Measurements from ENCODE around the gene APOA5. TPM values are rescaled to one million over a fixed set of nuclear protein-coding genes. Genes with fewer than 3 reads are reported as not detected.
A peak's percentile ranks its signal among the peaks of the same experiment; 100 is the strongest.
"Not testable (repeated sequence)": the region's sequence is repeated elsewhere in the genome, so short reads cannot be mapped to it uniquely, and the experiment has no call there.

APOA5 gene
- polyA plus RNA-seq, 4 donors = not detected

DNA sequence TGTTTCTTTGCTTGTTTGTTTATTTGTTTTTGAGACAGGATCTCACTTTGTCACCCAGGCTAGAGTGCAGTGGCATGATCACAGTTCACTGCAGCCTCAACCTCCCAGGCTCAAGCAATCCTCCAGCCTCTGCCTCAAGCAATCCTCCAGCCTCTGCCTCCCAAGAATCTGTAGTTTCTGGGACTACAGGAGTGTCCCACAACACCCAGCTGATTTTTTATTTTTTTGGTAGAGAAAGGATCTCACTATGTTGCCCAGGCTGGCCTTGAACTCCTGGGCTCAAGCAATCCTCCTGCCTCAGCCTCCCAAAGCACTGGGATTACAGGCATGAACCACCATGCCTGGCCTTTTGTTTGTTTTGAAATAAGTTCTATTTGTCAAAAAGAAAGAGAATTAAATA lies 10.0 kb upstream of the APOA5 start:
- DNase-seq (ENCODE audit: low read depth in 4 of 4, low spot score in 3 of 4) = not testable (repeated sequence)

- DNase-seq (ENCODE audit: low read depth in 4 of 4, low spot score in 3 of 4) = no peak
Measured at GRCh38 chr11:116800610-116801009, 8.9 kb upstream of the APOA5 start.

- no peak for DNase-seq (ENCODE audit: low read depth in 4 of 4, low spot score in 3 of 4)
Measured at GRCh38 chr11:116798368-116798767, 6.7 kb upstream of the APOA5 start.

DNA sequence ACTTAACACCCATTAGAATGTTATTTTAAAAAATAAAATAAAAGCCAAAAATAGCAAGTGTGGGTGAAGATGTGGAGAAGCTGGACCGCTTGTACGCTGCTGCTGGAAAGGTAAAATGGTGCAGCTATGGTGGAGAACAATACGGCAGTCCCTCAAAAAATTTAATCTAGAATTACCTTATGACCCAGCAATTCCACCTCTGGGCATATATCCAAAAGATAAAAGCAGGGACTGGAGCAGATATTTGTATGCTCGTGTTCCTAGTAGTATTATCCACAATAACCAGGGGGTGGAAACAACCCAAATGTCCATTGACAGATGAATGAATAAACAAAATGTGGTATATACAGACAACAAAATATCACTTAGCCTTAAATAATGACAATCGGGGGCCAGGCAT lies 6.1 kb upstream of the APOA5 start:
- DNase-seq (ENCODE audit: low read depth in 4 of 4, low spot score in 3 of 4) = no peak

- DNase-seq (ENCODE audit: low read depth in 4 of 4, low spot score in 3 of 4) = no peak
Measured at GRCh38 chr11:116796548-116796947, 4.9 kb upstream of the APOA5 start.

GRCh38 chr11:116794851-116795250 lies 3.2 kb upstream of the APOA5 start:
- no peak for DNase-seq (ENCODE audit: low read depth in 4 of 4, low spot score in 3 of 4)

- no peak for DNase-seq (ENCODE audit: low read depth in 4 of 4, low spot score in 3 of 4)
Measured at GRCh38 chr11:116793772-116794097, 2.1 kb upstream of the APOA5 start.

DNA sequence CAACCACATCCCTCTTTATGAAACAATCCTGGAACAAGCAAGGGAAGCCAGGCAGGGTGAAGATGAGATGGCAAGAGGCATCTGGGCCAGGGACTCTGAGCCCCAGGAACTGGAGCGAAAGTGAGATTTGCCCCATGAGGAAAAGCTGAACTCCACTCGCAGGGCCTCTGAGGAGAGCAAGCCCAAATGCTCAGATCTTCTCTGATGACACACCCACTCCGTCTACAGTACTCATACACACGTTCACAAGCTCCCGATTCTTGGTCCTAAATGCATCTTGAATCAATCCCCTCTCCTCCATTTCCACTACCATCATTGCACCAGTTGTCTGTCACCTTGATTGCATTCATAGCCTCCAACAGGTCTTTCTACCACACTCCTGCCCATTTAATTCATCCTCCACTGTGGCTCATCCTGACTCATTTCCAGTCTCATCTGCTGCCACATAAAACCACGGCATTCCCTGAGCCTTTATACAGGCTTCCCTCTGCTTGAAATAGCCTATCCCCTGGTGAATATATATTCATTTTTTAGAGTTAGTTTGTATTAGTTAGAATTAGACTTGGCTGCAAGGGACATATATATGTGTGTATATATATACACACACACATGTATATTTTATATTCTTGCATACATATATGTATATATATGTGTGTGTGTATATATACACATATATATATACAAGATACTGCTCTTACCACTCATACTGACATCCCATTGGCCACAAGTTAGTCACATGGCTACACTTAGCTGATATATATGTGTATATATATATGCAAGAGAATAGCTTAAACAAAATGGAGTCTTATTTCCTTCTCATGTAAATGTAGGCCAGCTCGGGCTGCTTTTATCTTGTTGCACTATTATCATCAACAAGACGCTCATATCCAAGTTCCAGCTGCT lies 1.4 kb upstream of the APOA5 start:
- no peak for DNase-seq (ENCODE audit: low read depth in 4 of 4, low spot score in 3 of 4)

GRCh38 chr11:116792144-116792868 lies 627 bp upstream of the APOA5 start:
- no peak for DNase-seq (ENCODE audit: low read depth in 4 of 4, low spot score in 3 of 4)

GRCh38 chr11:116791002-116791812 lies 472 bp downstream of the APOA5 start:
- peak in 3 of 4 donors; percentile 38 to 46 (median 39) for DNase-seq (ENCODE audit: low read depth in 4 of 4, low spot score in 3 of 4)

DNA sequence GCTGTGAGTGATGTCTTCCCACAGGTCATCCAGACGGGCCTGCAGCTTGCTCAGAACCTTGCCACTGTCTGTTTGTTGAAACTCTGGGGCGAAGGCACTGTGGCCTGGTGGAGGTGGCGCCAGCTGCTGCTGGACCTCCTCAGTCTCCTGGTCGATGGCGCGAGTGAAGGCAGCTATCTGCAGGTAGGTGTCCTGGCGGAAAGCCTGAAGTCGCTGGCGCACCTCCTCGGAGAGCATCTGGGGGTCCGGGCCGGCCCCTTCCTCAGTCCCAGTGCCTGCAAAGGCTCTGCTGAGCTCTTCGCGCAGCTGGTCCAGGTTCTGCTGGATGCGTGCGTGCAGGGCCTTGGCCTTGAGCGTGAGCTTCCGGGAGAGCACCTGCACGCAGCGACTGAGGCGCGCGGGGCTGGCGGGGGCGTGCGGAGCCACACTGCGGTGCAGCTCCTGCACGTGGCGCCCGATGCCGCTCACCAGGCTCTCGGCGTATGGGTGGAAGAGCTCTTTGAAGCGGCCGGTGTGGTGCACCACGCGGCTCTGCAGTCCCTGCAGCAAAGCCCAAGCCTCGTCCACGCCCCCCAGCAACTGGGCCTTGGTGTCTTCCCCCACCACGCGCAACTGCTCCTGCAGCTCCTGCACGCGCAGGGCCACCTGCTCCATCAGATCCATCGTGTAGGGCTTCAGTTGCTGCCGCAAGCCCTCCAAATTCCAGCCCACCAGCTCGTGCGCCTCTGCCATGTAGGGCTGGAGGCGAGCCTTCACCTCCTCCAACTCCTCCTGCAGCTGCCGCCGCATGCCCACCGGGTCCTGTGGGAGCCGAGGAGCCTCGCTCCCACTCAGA lies 1.3 kb downstream of the APOA5 start:
- no peak for DNase-seq (ENCODE audit: low read depth in 4 of 4, low spot score in 3 of 4)

DNA sequence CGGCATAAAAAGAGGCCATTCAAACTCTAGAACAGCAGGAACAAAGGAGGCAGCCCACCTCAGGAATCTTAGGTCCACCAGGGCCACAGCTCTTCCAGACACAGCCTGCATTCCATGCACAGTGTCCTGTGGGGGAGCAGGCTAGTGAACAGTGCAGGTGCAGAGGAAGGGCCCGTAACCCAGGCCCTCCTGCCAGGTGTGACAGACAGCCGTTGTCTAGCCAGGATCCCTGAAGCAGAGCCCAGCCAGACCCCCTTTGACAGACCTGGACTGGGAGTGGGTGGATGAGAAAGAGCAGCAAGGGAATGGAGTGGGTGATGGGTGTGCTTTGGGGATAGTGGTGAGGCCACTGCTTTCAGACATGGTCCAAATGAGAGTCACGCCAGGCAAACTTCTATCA lies 2.7 kb downstream of the APOA5 start:
- DNase-seq (ENCODE audit: low read depth in 4 of 4, low spot score in 3 of 4) = no peak

- no peak for DNase-seq (ENCODE audit: low read depth in 4 of 4, low spot score in 3 of 4)
Measured at GRCh38 chr11:116788534-116788933, 3.1 kb downstream of the APOA5 start.

DNA sequence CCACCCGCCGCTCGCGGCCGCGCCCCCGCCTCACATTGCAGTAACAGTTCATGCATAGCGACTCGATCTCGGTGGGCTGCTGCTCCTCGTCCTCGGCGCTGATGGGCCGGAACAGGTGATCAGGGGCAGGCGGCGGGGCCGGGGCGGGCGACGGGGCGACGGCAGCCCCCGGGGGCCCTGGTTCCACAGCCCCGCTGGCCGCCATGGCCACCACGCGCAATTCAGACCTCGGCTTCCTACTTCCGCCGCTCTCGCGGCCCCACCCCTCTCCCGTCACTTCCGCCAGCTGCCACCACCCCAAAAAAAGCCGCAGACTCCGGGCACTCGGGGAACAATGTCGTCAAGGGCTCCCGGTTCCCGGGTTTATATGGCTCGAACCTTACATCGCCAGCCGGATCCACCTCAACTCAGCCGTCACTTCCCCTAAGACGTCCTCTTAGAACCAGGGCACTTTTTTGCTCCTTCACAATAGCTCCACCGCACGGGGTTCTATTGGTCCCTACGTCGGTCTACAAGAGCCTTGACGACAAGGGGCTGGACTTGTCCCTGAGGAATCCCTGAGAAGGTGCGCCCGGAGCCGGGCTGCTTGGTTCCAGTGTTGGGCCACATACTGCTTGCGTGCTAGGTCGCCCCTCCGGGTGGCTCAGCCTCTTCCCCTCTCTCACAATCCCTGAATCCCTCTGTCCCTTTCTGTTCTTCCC lies 3.7 kb downstream of the APOA5 start, which contains the start of gene ZPR1:
TSS of gene ZPR1 (minus strand) at position 238 of the 701 bp plus-strand sequence. CDS start at position 205, 33 bp downstream.
- peak; percentile 46 to 60 (median 56) for DNase-seq (ENCODE audit: low read depth in 4 of 4, low spot score in 3 of 4)

DNA sequence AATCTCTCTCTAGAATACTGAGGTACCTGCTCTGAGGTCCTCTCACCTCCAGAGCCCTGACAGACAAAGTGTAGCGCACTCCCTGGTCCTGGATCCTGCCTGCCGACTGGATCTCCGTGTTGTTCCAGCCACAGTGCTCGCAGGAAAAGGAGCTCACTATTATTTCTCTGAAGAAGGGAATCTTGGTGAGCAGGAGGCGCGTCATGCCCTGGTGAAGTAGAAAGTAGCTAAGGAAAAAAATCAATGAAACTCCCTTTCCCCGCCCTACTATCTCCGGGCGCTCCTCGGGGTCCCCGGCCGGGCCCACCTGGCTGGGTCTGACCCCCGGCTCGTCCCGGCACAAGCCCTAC lies 4.3 kb downstream of the APOA5 start:
- no peak for DNase-seq (ENCODE audit: low read depth in 4 of 4, low spot score in 3 of 4)

DNA sequence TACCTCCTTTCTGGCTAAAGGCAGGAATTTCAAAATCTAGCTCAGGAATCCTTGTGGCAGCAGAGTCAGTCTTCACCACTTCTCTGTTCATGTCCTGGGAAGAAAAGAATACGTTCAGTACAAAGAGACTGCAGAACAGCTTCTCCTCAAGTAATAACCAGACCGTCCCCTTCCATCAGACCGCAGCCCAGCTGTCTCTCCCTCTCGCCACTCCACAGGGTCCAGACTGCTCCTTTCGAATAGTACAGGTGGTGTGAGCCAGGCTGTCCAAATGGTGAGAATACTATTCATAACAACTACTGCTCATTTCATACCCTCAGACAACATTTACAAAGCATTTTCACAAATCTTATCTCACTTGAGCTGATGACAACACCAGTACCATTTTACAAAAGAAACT lies 4.7 kb downstream of the APOA5 start:
- DNase-seq (ENCODE audit: low read depth in 4 of 4, low spot score in 3 of 4) = no peak

DNA sequence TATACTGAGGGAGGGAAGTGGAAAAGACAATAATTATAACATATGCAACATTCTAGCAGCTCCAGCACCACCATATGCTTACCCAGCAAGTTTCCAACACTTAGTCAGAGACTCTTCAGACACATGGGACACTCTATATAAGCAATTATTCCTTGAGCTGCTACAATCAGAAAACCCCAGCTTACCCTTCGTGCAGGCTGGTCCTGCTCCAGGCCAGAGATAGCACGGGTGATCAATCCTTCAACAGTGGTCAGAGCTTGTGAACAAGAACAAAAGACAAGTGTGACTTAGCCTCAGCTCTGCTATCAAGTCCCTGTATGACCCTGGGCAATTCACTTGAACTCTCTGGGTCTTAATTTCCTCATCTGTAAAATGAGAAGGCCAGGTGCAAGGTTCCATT lies 5.4 kb downstream of the APOA5 start:
- no peak for DNase-seq (ENCODE audit: low read depth in 4 of 4, low spot score in 3 of 4)

GRCh38 chr11:116782728-116783127 lies 9.0 kb downstream of the APOA5 start:
- DNase-seq (ENCODE audit: low read depth in 4 of 4, low spot score in 3 of 4) = no peak

DNA sequence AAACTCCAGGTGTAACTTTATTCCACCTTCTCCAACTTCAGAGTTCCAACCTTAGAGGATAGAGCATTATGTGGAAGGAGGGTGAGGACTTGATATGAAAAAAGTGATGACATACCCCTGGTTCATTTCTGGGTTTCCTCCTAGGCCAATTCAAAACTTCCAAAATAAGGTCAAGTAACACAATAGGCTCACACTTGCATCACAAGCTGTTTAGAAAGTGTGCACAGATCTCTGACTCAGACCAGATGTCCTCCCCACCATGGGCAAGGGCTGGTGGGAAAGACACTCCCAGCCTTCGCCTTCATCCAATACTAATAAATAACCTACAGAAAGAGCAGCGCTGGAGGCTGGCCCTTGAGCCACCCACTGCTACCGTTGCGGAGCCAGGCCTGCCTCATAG lies 13.1 kb downstream of the APOA5 start:
- no peak for DNase-seq (ENCODE audit: low read depth in 4 of 4, low spot score in 3 of 4)

GRCh38 chr11:116777056-116777455 lies 14.6 kb downstream of the APOA5 start:
- DNase-seq (ENCODE audit: low read depth in 4 of 4, low spot score in 3 of 4) = no peak

All from left renal pelvis (tissue), 4 donors.